MM.1S (cell line): ENCODE results near the gene MRTFA.

Experiments
- DNase-seq: peaks from one replicate; pipeline ENCODE4 v3.0.0-alpha.2; 2015
- H2AFZ ChIP-seq: fragments of 300-600 bp; sonication (generic); 2 replicates; pipeline ENCODE4 v1.6.0; 2016; ENCODE audit warnings: antibody characterized with exemption, low read length
- H3F3A ChIP-seq: fragments of 300-600 bp; sonication (generic); 2 replicates; pipeline ENCODE4 v1.6.1; 2016; ENCODE audit warnings: mild to moderate bottlenecking, antibody characterized with exemption, low read length, moderate library complexity, mixed read lengths; ENCODE audit not compliant: insufficient read depth
- H3K27ac ChIP-seq: fragments of 300-600 bp; sonication (generic); 2 replicates; pipeline ENCODE4 v1.5.1; 2016; ENCODE audit warnings: mild to moderate bottlenecking, low read length
- H3K27me3 ChIP-seq: fragments of 300-600 bp; sonication (generic); replicated peaks from 2 replicates; pipeline ENCODE4 v1.6.0; 2016; ENCODE audit warnings: low read length; ENCODE audit not compliant: insufficient read depth
- H3K36me3 ChIP-seq: fragments of 300-600 bp; sonication (generic); replicated peaks from 2 replicates; pipeline ENCODE4 v1.6.1; 2016; ENCODE audit warnings: mild to moderate bottlenecking, low read length, mixed read lengths; ENCODE audit not compliant: insufficient read depth
- H3K4me1 ChIP-seq: fragments of 300-600 bp; sonication (generic); 2 replicates; pipeline ENCODE4 v1.6.1; 2016; ENCODE audit warnings: low read length, mixed read lengths
- H3K4me2 ChIP-seq: fragments of 300-600 bp; sonication (generic); 2 replicates; pipeline ENCODE4 v1.6.0; 2016; ENCODE audit warnings: low read depth, low read length
- H3K4me3 ChIP-seq: fragments of 300-600 bp; sonication (generic); 2 replicates; pipeline ENCODE4 v1.5.1; 2016; ENCODE audit warnings: low read length, mixed read lengths
- H3K79me2 ChIP-seq: fragments of 300-600 bp; sonication (generic); 2 replicates; pipeline ENCODE4 v1.6.1; 2016; ENCODE audit warnings: mixed run types, low read length, mixed read lengths
- H3K9ac ChIP-seq: fragments of 300-600 bp; sonication (generic); 2 replicates; pipeline ENCODE4 v1.6.1; 2016; ENCODE audit warnings: low read length, mixed read lengths
- H3K9me2 ChIP-seq: fragments of 300-600 bp; sonication (generic); replicated peaks from 2 replicates; pipeline ENCODE4 v1.6.1; 2016; ENCODE audit warnings: mild to moderate bottlenecking, low read length, mixed read lengths; ENCODE audit not compliant: insufficient read depth
- H3K9me3 ChIP-seq: fragments of 300-600 bp; sonication (generic); replicated peaks from 2 replicates; pipeline ENCODE4 v1.6.1; 2016; ENCODE audit warnings: mild to moderate bottlenecking, low read length, mixed read lengths; ENCODE audit not compliant: insufficient read depth
- H4K20me1 ChIP-seq: fragments of 300-600 bp; sonication (generic); 2 replicates; pipeline ENCODE4 v1.6.1; 2016; ENCODE audit warnings: mild to moderate bottlenecking, low read length, moderate library complexity, mixed read lengths; ENCODE audit not compliant: insufficient read depth
- CTCF ChIP-seq: fragments of 300-600 bp; sonication (generic); IDR thresholded peaks from 2 replicates; pipeline ENCODE4 v1.5.1; 2016; ENCODE audit warnings: antibody characterized with exemption, low read length, mixed read lengths
- EZH2 ChIP-seq: fragments of 300-600 bp; sonication (generic); optimal IDR thresholded peaks from 2 replicates; pipeline ENCODE3; 2017; ENCODE audit warnings: low read depth, mild to moderate bottlenecking, antibody characterized with exemption, low read length, mixed read lengths
- EZH2phosphoT487 ChIP-seq: fragments of 300-600 bp; sonication (generic); IDR thresholded peaks from 2 replicates; pipeline ENCODE4 v1.6.1; 2018; ENCODE audit warnings: antibody characterized with exemption, low read length

The MRTFA gene

GRCh38 chr22:40637183-40638150 is 948 bp upstream of the MRTFA start:
- DNase-seq, result peak; percentile 44
- H2AFZ ChIP-seq, result peak overlapping the region; percentile 96
- no peaks in the 10 kb centered on the region for H3K9me3 ChIP-seq

GRCh38 chr22:40635940-40636379 is 559 bp downstream of the MRTFA start:
- DNase-seq, result peak; percentile 41
- peaks cover 54% of the 10 kb centered on the region for H3K79me2 ChIP-seq

More at GRCh38 chr22:40637183-40638150, 948 bp upstream of the MRTFA start:
- Histone ChIP-seq H3K27me3 (no peaks in the 10 kb centered on the region), H3K4me2 (peak overlapping the region; percentile 79), H3K9ac (peak overlapping the region; percentile 57), H3K79me2 (peaks cover 39% of the 10 kb centered on the region), H3K4me3 (peak overlapping the region; percentile 84), H3K9me2 (no peaks in the 10 kb centered on the region), H3F3A (no peaks in the 10 kb centered on the region), H3K27ac (no peak overlapping the region), H4K20me1 (0 out of 2 replicates have a peak, but pooled peaks cover 6% of the 10 kb centered on the region), H3K4me1 (peaks cover 7% of the 10 kb centered on the region), H3K36me3 (no peaks in the 10 kb centered on the region)
- TF ChIP-seq EZH2phosphoT487 (no peak), EZH2 (no peak), CTCF (no peak)

More at GRCh38 chr22:40635940-40636379, 559 bp downstream of the MRTFA start:
- Histone ChIP-seq H3K9me3 (no peaks in the 10 kb centered on the region), H3K27ac (peak overlapping the region; percentile 57; the same call in 1 of the 2 replicates), H3F3A (no peaks in the 10 kb centered on the region), H3K27me3 (no peaks in the 10 kb centered on the region), H3K4me1 (peaks cover 7% of the 10 kb centered on the region), H3K36me3 (no peaks in the 10 kb centered on the region), H4K20me1 (0 out of 2 replicates have a peak, but pooled peaks cover 6% of the 10 kb centered on the region), H3K9ac (peak overlapping the region; percentile 85), H3K9me2 (no peaks in the 10 kb centered on the region), H2AFZ (peak overlapping the region; percentile 87), H3K4me3 (peak overlapping the region; percentile 94), H3K4me2 (peak overlapping the region; percentile 93)
- TF ChIP-seq EZH2 (no peak), EZH2phosphoT487 (no peak), CTCF (no peak)
